Islet precursor cell (in vitro differentiated cells): ENCODE measurements around the gene GJC1.
A peak's percentile ranks its signal among the peaks of the same experiment; 100 is the strongest.
"Not testable (repeated sequence)": the region's sequence is repeated elsewhere in the genome, so short reads cannot be mapped to it uniquely, and the experiment has no call there.

Source experiments
- DNase-seq: peaks from one replicate; pipeline ENCODE4 v3.0.0-alpha.2; 2018

The GJC1 gene

GRCh38 chr17:44842748-44843147, 12.7 kb upstream of the GJC1 start:
- DNase-seq, result peak; percentile 74

- no peak for DNase-seq
Measured at GRCh38 chr17:44840936-44841335, 10.8 kb upstream of the GJC1 start.

GRCh38 chr17:44840274-44840673, 10.2 kb upstream of the GJC1 start:
- DNase-seq, result no peak

GRCh38 chr17:44837196-44837595, 7.1 kb upstream of the GJC1 start:
- no peak for DNase-seq

- DNase-seq, result peak; percentile 76
Measured at GRCh38 chr17:44832805-44833204, 2.7 kb upstream of the GJC1 start.

- DNase-seq, result no peak
Measured at GRCh38 chr17:44831371-44831770, 1.3 kb upstream of the GJC1 start.

- peak; percentile 80 for DNase-seq
Measured at GRCh38 chr17:44830359-44831288, 537 bp upstream of the GJC1 start.

- no peak for DNase-seq
Measured at GRCh38 chr17:44828919-44829522, 1.1 kb downstream of the GJC1 start.

- DNase-seq, result no peak
Measured at GRCh38 chr17:44827863-44828262, 2.2 kb downstream of the GJC1 start.

- no peak for DNase-seq
Measured at GRCh38 chr17:44826123-44826790, 3.8 kb downstream of the GJC1 start.

GRCh38 chr17:44825236-44825635, 4.9 kb downstream of the GJC1 start:
- DNase-seq, result not testable (repeated sequence)

- peak; percentile 78 for DNase-seq
Measured at GRCh38 chr17:44820631-44821212, 9.4 kb downstream of the GJC1 start.

GRCh38 chr17:44818508-44818907, 11.6 kb downstream of the GJC1 start:
- DNase-seq, result not testable (repeated sequence)

GRCh38 chr17:44812263-44812662, 17.8 kb downstream of the GJC1 start:
- no peak for DNase-seq

- not testable (repeated sequence) for DNase-seq
Measured at GRCh38 chr17:44808656-44809388, 21.3 kb downstream of the GJC1 start.

GRCh38 chr17:44808156-44808555, 21.9 kb downstream of the GJC1 start:
- no peak for DNase-seq

- no peak for DNase-seq
Measured at GRCh38 chr17:44807817-44808155, 22.3 kb downstream of the GJC1 start.

- no peak for DNase-seq
Measured at GRCh38 chr17:44807093-44807816, 22.8 kb downstream of the GJC1 start.

- DNase-seq, result no peak
Measured at GRCh38 chr17:44804302-44805089, 25.6 kb downstream of the GJC1 start.

- no peak for DNase-seq
Measured at GRCh38 chr17:44801880-44802279, 28.2 kb downstream of the GJC1 start.

GRCh38 chr17:44798356-44798755, 31.7 kb downstream of the GJC1 start:
- DNase-seq, result no peak
